ENCODE results near the gene INSIG1. TPM values are rescaled to one million over a fixed set of nuclear protein-coding genes. Genes with fewer than 3 reads are reported as not detected.

The INSIG1 gene
- total and polyA plus RNA-seq, 9 donors, result 15.7 to 25.1 (median 24.0) TPM

- H3K27ac ChIP-seq (ENCODE audit: low read length), result no peak overlapping the region
- no peak for DNase-seq
- WGBS (ENCODE audit: insufficient coverage), result 82% methylated on average over 2 of the region's 2 CpGs
- no peaks in the 10 kb centered on the region for H3K36me3 ChIP-seq (ENCODE audit: control insufficient read depth, insufficient read depth, low read length)
- H3K4me3 ChIP-seq (ENCODE audit: low read length), result no peak overlapping the region
- no peaks in the 10 kb centered on the region for H3K9me3 ChIP-seq (replicated peaks; ENCODE audit: control insufficient read depth, low read depth, low read length)
- H3K4me1 ChIP-seq (ENCODE audit: control insufficient read depth, insufficient read depth, low read length), result no peaks in the 10 kb centered on the region
- peaks cover 4% of the 10 kb centered on the region for H3K27me3 ChIP-seq (ENCODE audit: control insufficient read depth, insufficient read depth, low read length)
These were observed 27.2 kb downstream of the INSIG1 start for GRCh38 chr7:155324918-155325235.

GRCh38 chr7:155326385-155326784, 28.7 kb downstream of the INSIG1 start:
- no peaks in the 10 kb centered on the region for H3K4me1 ChIP-seq (ENCODE audit: control insufficient read depth, insufficient read depth, low read length)
- H3K27me3 ChIP-seq (ENCODE audit: control insufficient read depth, insufficient read depth, low read length), result peaks cover 8% of the 10 kb centered on the region
- no peak overlapping the region for H3K4me3 ChIP-seq (ENCODE audit: low read length)
- H3K27ac ChIP-seq (ENCODE audit: low read length), result no peak overlapping the region
- H3K9me3 ChIP-seq (replicated peaks; ENCODE audit: control insufficient read depth, low read depth, low read length), result no peaks in the 10 kb centered on the region
- no peaks in the 10 kb centered on the region for H3K36me3 ChIP-seq (ENCODE audit: control insufficient read depth, insufficient read depth, low read length)
- DNase-seq, result no peak
- WGBS (ENCODE audit: insufficient coverage), result 66% methylated on average over 4 of the region's 9 CpGs

- H3K4me3 ChIP-seq (ENCODE audit: low read length), result no peak overlapping the region
- H3K4me1 ChIP-seq (ENCODE audit: control insufficient read depth, insufficient read depth, low read length), result no peaks in the 10 kb centered on the region
- peaks cover 12% of the 10 kb centered on the region for H3K27me3 ChIP-seq (ENCODE audit: control insufficient read depth, insufficient read depth, low read length)
- H3K9me3 ChIP-seq (replicated peaks; ENCODE audit: control insufficient read depth, low read depth, low read length), result no peaks in the 10 kb centered on the region
- H3K36me3 ChIP-seq (ENCODE audit: control insufficient read depth, insufficient read depth, low read length), result no peaks in the 10 kb centered on the region
- DNase-seq, result no peak
- WGBS (ENCODE audit: insufficient coverage), result 78% methylated on average over 9 of the region's 13 CpGs
- no peak overlapping the region for H3K27ac ChIP-seq (ENCODE audit: low read length)
These were observed 30.1 kb downstream of the INSIG1 start for GRCh38 chr7:155327590-155328320.

- no CpG with 5 or more reads among the region's 5 CpGs for WGBS (ENCODE audit: insufficient coverage)
These were observed 31.5 kb downstream of the INSIG1 start for GRCh38 chr7:155329225-155329624.

GRCh38 chr7:155331396-155331795, 33.7 kb downstream of the INSIG1 start:
- H3K4me3 ChIP-seq (ENCODE audit: low read length), result no peak overlapping the region
- 57% methylated on average over 2 of the region's 4 CpGs for WGBS (ENCODE audit: insufficient coverage)
- DNase-seq, result no peak

More at GRCh38 chr7:155329225-155329624, 31.5 kb downstream of the INSIG1 start:
- Histone ChIP-seq H3K36me3 (ENCODE audit: control insufficient read depth, insufficient read depth, low read length) (no peaks in the 10 kb centered on the region), H3K27me3 (ENCODE audit: control insufficient read depth, insufficient read depth, low read length) (peaks cover 22% of the 10 kb centered on the region), H3K4me1 (ENCODE audit: control insufficient read depth, insufficient read depth, low read length) (no peaks in the 10 kb centered on the region), H3K9me3 (replicated peaks; ENCODE audit: control insufficient read depth, low read depth, low read length) (no peaks in the 10 kb centered on the region), H3K27ac (ENCODE audit: low read length) (no peak overlapping the region), H3K4me3 (ENCODE audit: low read length) (no peak overlapping the region)
- DNase-seq, result no peak

GRCh38 chr7:155333346-155334234, 35.9 kb downstream of the INSIG1 start:
- DNase-seq, result no peak
- Histone ChIP-seq H3K4me1 (ENCODE audit: control insufficient read depth, insufficient read depth, low read length) (no peaks in the 10 kb centered on the region), H3K27me3 (ENCODE audit: control insufficient read depth, insufficient read depth, low read length) (peaks cover 33% of the 10 kb centered on the region), H3K4me3 (ENCODE audit: low read length) (no peak overlapping the region), H3K9me3 (replicated peaks; ENCODE audit: control insufficient read depth, low read depth, low read length) (no peaks in the 10 kb centered on the region), H3K36me3 (ENCODE audit: control insufficient read depth, insufficient read depth, low read length) (no peaks in the 10 kb centered on the region), H3K27ac (ENCODE audit: low read length) (no peak overlapping the region)
- 55% methylated on average over 15 of the region's 23 CpGs for WGBS (ENCODE audit: insufficient coverage)

More at GRCh38 chr7:155331396-155331795, 33.7 kb downstream of the INSIG1 start:
- H3K9me3 ChIP-seq (replicated peaks; ENCODE audit: control insufficient read depth, low read depth, low read length), result no peaks in the 10 kb centered on the region
- no peak overlapping the region for H3K27ac ChIP-seq (ENCODE audit: low read length)
- no peaks in the 10 kb centered on the region for H3K36me3 ChIP-seq (ENCODE audit: control insufficient read depth, insufficient read depth, low read length)
- no peaks in the 10 kb centered on the region for H3K4me1 ChIP-seq (ENCODE audit: control insufficient read depth, insufficient read depth, low read length)
- peaks cover 26% of the 10 kb centered on the region for H3K27me3 ChIP-seq (ENCODE audit: control insufficient read depth, insufficient read depth, low read length)

GRCh38 chr7:155336812-155337602, 39.3 kb downstream of the INSIG1 start:
- no peaks in the 10 kb centered on the region for H3K36me3 ChIP-seq (ENCODE audit: control insufficient read depth, insufficient read depth, low read length)
- DNase-seq, result no peak
- no peaks in the 10 kb centered on the region for H3K9me3 ChIP-seq (replicated peaks; ENCODE audit: control insufficient read depth, low read depth, low read length)
- WGBS (ENCODE audit: insufficient coverage), result 69% methylated on average over 11 of the region's 21 CpGs
- H3K27ac ChIP-seq (ENCODE audit: low read length), result no peak overlapping the region
- peaks cover 43% of the 10 kb centered on the region for H3K27me3 ChIP-seq (ENCODE audit: control insufficient read depth, insufficient read depth, low read length)
- no peak overlapping the region for H3K4me3 ChIP-seq (ENCODE audit: low read length)
- H3K4me1 ChIP-seq (ENCODE audit: control insufficient read depth, insufficient read depth, low read length), result no peaks in the 10 kb centered on the region

- Histone ChIP-seq H3K27ac (ENCODE audit: low read length) (no peak overlapping the region), H3K9me3 (replicated peaks; ENCODE audit: control insufficient read depth, low read depth, low read length) (no peaks in the 10 kb centered on the region), H3K4me1 (ENCODE audit: control insufficient read depth, insufficient read depth, low read length) (no peaks in the 10 kb centered on the region), H3K4me3 (ENCODE audit: low read length) (no peak overlapping the region), H3K36me3 (ENCODE audit: control insufficient read depth, insufficient read depth, low read length) (no peaks in the 10 kb centered on the region), H3K27me3 (ENCODE audit: control insufficient read depth, insufficient read depth, low read length) (peaks cover 39% of the 10 kb centered on the region)
- WGBS (ENCODE audit: insufficient coverage), result 80% methylated on average over 37 of the region's 37 CpGs
- no peak for DNase-seq
These were observed 40.4 kb downstream of the INSIG1 start for GRCh38 chr7:155337946-155338631.

- no peaks in the 10 kb centered on the region for H3K9me3 ChIP-seq (replicated peaks; ENCODE audit: control insufficient read depth, low read depth, low read length)
- no peak overlapping the region for H3K4me3 ChIP-seq (ENCODE audit: low read length)
- H3K36me3 ChIP-seq (ENCODE audit: control insufficient read depth, insufficient read depth, low read length), result no peaks in the 10 kb centered on the region
- H3K4me1 ChIP-seq (ENCODE audit: control insufficient read depth, insufficient read depth, low read length), result no peaks in the 10 kb centered on the region
- 65% methylated on average over 24 of the region's 25 CpGs for WGBS (ENCODE audit: insufficient coverage)
- no peak for DNase-seq
- H3K27ac ChIP-seq (ENCODE audit: low read length), result no peak overlapping the region
- H3K27me3 ChIP-seq (ENCODE audit: control insufficient read depth, insufficient read depth, low read length), result peaks cover 38% of the 10 kb centered on the region
These were observed 41.1 kb downstream of the INSIG1 start for GRCh38 chr7:155338632-155339320.

Data from muscle of leg (tissue), 11 donors.